ENCODE measurements around the gene BLVRB.
"Not testable (repeated sequence)": the region's sequence is repeated elsewhere in the genome, so short reads cannot be mapped to it uniquely, and the experiment has no call there.

BLVRB gene

DNA sequence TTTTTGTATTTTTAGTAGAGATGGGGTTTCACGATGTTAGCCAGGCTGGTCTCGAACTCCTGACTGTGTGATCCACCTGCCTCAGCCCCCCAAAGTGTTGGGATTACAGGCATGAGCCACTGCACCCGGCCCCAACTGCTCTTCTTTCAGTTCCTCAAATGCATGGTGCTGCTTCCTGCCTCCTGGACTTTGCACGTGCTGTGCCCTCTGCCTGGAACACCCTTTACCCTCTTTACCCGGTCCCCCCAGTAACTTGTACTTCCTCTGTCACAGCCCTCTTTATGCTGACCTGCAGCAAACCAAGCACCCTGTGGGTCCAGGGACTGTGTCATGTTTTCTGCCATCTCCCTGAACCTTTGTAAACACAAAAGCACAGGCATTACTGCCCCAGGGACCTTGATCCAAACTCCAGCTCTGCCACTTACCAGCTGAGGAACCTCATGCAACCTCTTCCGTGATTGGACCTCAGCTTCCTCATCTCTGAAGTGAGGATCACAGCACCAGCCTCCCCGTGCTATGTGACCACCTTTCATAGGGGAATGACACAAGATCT lies 3.8 kb downstream of the BLVRB start:
- TF ChIP-seq, protein P1, sequence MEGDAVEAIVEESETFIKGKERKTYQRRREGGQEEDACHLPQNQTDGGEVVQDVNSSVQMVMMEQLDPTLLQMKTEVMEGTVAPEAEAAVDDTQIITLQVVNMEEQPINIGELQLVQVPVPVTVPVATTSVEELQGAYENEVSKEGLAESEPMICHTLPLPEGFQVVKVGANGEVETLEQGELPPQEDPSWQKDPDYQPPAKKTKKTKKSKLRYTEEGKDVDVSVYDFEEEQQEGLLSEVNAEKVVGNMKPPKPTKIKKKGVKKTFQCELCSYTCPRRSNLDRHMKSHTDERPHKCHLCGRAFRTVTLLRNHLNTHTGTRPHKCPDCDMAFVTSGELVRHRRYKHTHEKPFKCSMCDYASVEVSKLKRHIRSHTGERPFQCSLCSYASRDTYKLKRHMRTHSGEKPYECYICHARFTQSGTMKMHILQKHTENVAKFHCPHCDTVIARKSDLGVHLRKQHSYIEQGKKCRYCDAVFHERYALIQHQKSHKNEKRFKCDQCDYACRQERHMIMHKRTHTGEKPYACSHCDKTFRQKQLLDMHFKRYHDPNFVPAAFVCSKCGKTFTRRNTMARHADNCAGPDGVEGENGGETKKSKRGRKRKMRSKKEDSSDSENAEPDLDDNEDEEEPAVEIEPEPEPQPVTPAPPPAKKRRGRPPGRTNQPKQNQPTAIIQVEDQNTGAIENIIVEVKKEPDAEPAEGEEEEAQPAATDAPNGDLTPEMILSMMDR (IDR thresholded peaks at IDR 0.05; ENCODE audit: low read depth, low read length, missing control alignments), result no peak
- DNase-seq (ENCODE audit: low read depth), result no peak
- H3K4me3 ChIP-seq (ENCODE audit: low read depth, low read length), result no peak overlapping the region
- in situ Hi-C loops (cut with HindIII; ENCODE audit: low sequenced_read_pairs), result no loop called here

DNA sequence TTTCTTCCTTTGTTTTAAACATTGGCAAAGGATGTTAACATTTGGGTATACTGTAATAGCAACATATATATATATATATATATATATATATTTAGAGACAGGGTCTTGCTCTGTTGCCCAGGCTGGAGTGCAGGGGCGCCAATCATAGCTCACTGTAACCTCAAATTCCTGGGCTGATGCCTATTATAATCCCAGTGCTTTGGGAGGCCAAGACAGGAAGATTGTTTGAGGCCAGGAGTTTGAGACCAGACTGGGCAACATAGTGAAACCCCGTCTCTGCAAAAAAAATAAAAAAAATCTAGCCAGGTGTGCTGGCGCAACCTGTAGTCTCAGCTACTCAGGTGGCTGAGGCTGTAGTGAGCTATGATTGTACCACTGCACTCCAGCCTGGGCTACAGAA lies 5.4 kb downstream of the BLVRB start:
- DNase-seq (ENCODE audit: low read depth), result no peak
- in situ Hi-C loops (cut with HindIII; ENCODE audit: low sequenced_read_pairs), result no loop called here
- TF ChIP-seq, protein P1 (IDR thresholded peaks at IDR 0.05; ENCODE audit: low read depth, low read length, missing control alignments), result no peak
- no peak overlapping the region for H3K4me3 ChIP-seq (ENCODE audit: low read depth, low read length)

DNA sequence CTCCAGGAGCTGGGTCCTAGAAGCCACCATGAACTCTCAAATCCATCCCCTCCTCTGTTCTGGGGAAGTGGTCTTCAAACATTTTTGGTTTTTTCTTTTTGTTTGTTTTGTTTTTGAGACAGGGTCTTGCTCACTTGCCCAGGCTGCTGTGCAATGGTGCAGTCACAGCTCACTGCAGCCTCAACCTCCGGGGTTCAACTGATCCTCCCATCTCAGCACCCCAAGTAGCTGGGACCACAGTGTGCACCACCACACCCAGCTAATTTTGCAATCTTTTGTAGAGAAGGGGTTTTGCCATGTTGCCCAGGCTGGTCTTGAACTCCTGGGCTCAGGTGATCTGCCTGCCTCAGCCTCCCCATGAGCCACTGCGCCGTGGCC lies 7.0 kb downstream of the BLVRB start:
- in situ Hi-C loops (cut with HindIII; ENCODE audit: low sequenced_read_pairs), result no loop called here
- H3K4me3 ChIP-seq (ENCODE audit: low read depth, low read length), result no peak overlapping the region
- no peak for DNase-seq (ENCODE audit: low read depth)
- TF ChIP-seq, protein P1 (IDR thresholded peaks at IDR 0.05; ENCODE audit: low read depth, low read length, missing control alignments), result no peak

DNA sequence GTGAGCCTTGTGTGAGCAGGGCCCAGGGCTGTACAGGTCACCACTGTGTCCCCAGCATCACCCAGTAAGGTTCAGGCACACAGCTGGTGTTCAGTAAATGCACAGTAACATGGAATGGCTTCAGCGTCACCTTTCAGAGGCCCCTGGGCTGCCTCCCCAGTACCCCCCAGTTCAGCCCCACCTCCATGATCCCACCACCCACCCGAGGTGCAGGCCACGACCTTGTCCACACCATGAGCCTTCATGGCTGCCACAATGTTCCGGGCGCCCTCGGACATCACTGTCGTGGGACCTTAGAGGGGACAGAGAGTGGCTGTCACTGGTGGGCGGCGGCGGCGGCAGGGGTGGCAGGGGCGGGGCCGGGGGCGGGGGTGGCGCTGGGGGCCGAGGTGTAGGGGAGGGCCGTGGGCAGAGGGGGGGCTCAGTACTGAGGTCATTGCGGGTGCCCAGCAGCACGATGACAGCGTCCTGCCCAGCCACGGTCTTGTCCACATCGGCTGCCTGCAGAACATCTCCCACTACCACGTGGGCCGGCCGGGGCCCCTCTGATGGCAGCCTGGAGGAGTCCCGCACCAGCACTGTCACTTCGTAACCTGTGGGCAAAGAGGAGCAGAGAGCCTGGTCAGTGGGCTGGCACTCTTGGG lies 7.5 kb downstream of the BLVRB start:
- no peak overlapping the region for H3K4me3 ChIP-seq (ENCODE audit: low read depth, low read length)
- TF ChIP-seq, protein P1 (IDR thresholded peaks at IDR 0.05; ENCODE audit: low read depth, low read length, missing control alignments), result no peak
- DNase-seq (ENCODE audit: low read depth), result no peak
- in situ Hi-C loops (cut with HindIII; ENCODE audit: low sequenced_read_pairs), result no loop called here

DNA sequence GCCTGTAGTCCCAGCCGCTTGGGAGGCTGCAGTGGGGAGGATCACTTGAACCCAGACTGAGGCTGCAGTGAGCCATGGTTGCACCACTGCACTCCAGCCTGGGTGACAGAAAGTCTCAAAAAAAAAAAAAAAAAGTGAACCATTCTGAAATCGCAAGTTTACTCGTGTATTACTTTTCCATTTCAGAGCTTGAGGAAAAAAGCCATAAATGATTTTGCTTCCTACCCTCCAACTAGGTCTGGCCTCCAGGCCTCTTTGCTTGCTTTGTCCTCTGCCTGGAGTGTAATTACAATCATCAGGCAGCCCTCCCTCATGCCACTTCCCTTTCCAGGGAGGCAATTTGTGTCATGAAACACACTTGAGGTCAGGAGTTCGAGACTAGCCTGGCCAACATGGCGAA lies 8.5 kb downstream of the BLVRB start:
- H3K4me3 ChIP-seq (ENCODE audit: low read depth, low read length), result no peak overlapping the region
- TF ChIP-seq, protein P1 (IDR thresholded peaks at IDR 0.05; ENCODE audit: low read depth, low read length, missing control alignments), result no peak
- no peak for DNase-seq (ENCODE audit: low read depth)
- in situ Hi-C loops (cut with HindIII; ENCODE audit: low sequenced_read_pairs), result no loop called here

DNA sequence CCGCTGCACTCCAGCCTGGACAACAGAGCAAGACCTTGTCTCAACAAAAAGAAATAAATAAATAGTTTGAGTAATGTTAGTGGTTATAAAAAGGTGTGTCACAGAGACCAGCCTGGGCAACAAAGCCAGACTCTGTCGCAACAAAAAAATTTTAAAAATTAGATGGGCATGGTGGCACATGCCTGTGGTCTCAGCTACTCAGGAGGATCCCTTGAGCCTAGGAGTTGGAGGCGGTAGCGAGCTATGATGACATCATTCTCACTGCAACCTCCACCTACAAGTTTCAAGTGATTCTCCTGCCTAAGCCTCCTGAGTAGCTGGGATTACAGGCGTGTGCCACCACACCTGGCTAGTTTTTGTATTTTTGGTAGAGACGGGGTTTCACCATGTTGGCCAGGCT lies 11.6 kb downstream of the BLVRB start:
- in situ Hi-C loops (cut with HindIII; ENCODE audit: low sequenced_read_pairs); DNase-seq (ENCODE audit: low read depth); H3K4me3 ChIP-seq (ENCODE audit: low read depth, low read length): not testable (repeated sequence)

DNA sequence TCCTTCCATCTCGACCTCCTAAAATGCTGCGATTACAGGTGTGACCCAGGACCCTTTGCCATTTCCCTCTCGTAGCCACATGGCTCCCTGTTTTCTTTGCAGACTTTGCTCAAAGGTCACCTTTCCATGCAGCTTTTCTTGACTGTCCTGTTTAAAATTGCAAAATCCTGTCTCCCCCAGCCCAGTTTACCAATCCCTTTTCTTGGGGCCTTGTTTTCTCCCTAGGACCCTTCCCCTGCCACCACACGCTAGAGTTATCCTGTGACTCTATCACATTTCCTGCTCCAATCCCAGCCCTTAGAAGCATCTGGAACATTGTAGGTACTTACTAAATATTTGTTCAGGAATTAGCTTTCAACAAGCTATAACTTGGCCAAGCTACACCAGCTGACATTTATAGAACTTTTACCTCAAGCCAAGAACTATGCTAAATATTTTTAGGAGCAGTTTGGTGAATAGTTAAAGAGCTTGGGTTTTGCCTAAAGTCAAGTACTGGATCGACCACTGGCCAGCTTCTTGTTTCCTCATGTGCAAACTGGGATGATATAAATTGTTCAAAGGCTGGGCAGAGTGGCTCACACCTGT lies 12.3 kb downstream of the BLVRB start:
- H3K4me3 ChIP-seq (ENCODE audit: low read depth, low read length), result no peak overlapping the region
- TF ChIP-seq, protein P1 (IDR thresholded peaks at IDR 0.05; ENCODE audit: low read depth, low read length, missing control alignments), result no peak
- DNase-seq (ENCODE audit: low read depth), result no peak
- in situ Hi-C loops (cut with HindIII; ENCODE audit: low sequenced_read_pairs), result no loop called here

All from astrocyte of the cerebellum (primary cell).